Liver (tissue), 9 donors: ENCODE data around the gene ANAPC4. TPM values are rescaled to one million over a fixed set of nuclear protein-coding genes. Genes with fewer than 3 reads are reported as not detected.

ENCODE experiments used
- DNase-seq: peaks from one replicate; pipeline ENCODE4 v3.0.0-alpha.2; 2017; ENCODE audit warnings: low spot score
- H3K27ac ChIP-seq, 2 donors: one replicate each; pipeline ENCODE4 v1.7.0; 2013; ENCODE audit warnings: inconsistent platforms in 2 of 2, low read length in 2 of 2, control low read depth in 1 of 2, low read depth in 1 of 2, mild to moderate bottlenecking in 1 of 2
- H3K27me3 ChIP-seq, 4 donors: one replicate each; pipeline versions ENCODE4 v1.6.1 to v1.7.0; 2013; ENCODE audit warnings: low read length in 3 of 4, inconsistent platforms in 1 of 4, mild to moderate bottlenecking in 1 of 4, moderate library complexity in 1 of 4; ENCODE audit not compliant: control insufficient read depth in 4 of 4, insufficient read depth in 4 of 4
- H3K36me3 ChIP-seq, 4 donors: one replicate each; pipeline versions ENCODE4 v1.6.1 to v1.7.0; 2013; ENCODE audit warnings: low read length in 3 of 4, mild to moderate bottlenecking in 3 of 4, low read depth in 1 of 4, moderate library complexity in 1 of 4; ENCODE audit not compliant: control insufficient read depth in 4 of 4, insufficient read depth in 3 of 4
- H3K4me1 ChIP-seq, 4 donors: one replicate each; pipeline versions ENCODE4 v1.6.1 to v1.7.0; 2013; ENCODE audit warnings: low read length in 3 of 4, mild to moderate bottlenecking in 3 of 4, moderate library complexity in 1 of 4; ENCODE audit not compliant: control insufficient read depth in 4 of 4, insufficient read depth in 4 of 4
- H3K4me3 ChIP-seq, 3 donors: one replicate each; pipeline versions ENCODE4 v1.6.1 to v1.7.0; 2013; ENCODE audit warnings: low read length in 3 of 3, control low read depth in 1 of 3, low read depth in 1 of 3, mild to moderate bottlenecking in 1 of 3
- H3K9ac ChIP-seq, 2 donors: one replicate each; pipeline ENCODE4 v1.7.0; 2013; ENCODE audit warnings: low read length in 2 of 2, mild to moderate bottlenecking in 2 of 2, moderate library complexity in 2 of 2, control low read depth in 1 of 2, low read depth in 1 of 2
- H3K9me3 ChIP-seq, 4 donors: one replicate each; pipeline versions ENCODE4 v1.6.1 to v1.7.0; 2013; ENCODE audit warnings: low read length in 3 of 4; ENCODE audit not compliant: control insufficient read depth in 4 of 4
- ATF3 ChIP-seq: IDR thresholded peaks from 2 replicates; pipeline ENCODE4 v1.6.1; 2016; ENCODE audit warnings: antibody characterized with exemption
- CTCF ChIP-seq: fragments of 150-350 bp; IDR thresholded peaks from 2 replicates; pipeline ENCODE4 v1.5.1; 2017; ENCODE audit warnings: improper control_type of control experiment, low read depth, low read length; ENCODE audit not compliant: missing input control
- EGR1 ChIP-seq, 2 donors: IDR thresholded peaks; 2 replicates each; pipeline ENCODE4 v1.6.1; 2016 to 2018; ENCODE audit warnings: antibody characterized with exemption in 2 of 2, low read depth in 2 of 2
- FOXA1 ChIP-seq: IDR thresholded peaks from 2 replicates; pipeline ENCODE4 v1.6.1; 2016; ENCODE audit warnings: antibody characterized with exemption
- FOXA2 ChIP-seq: IDR thresholded peaks from 2 replicates; pipeline ENCODE4 v1.6.1; 2016; ENCODE audit warnings: antibody characterized with exemption
- GABPA ChIP-seq, 2 donors: IDR thresholded peaks in 1 of 2; conservative IDR thresholded peaks in 1 of 2; 2 replicates each; pipeline ENCODE4 v1.6.1; 2016; ENCODE audit warnings: antibody characterized with exemption in 2 of 2, mild to moderate bottlenecking in 1 of 2, moderate library complexity in 1 of 2
- HNF4A ChIP-seq, 2 donors: conservative IDR thresholded peaks; 2 replicates each; pipeline ENCODE4 v1.6.1; 2016; ENCODE audit warnings: antibody characterized with exemption in 2 of 2, mild to moderate bottlenecking in 2 of 2
- HNF4G ChIP-seq: IDR thresholded peaks from 2 replicates; pipeline ENCODE4 v1.6.1; 2016; ENCODE audit warnings: antibody characterized with exemption
- JUND ChIP-seq, 2 donors: IDR thresholded peaks; 2 replicates each; pipeline ENCODE4 v1.6.1; 2016; ENCODE audit warnings: antibody characterized with exemption in 2 of 2
- MAX ChIP-seq: IDR thresholded peaks from 2 replicates; pipeline ENCODE4 v1.6.1; 2016; ENCODE audit warnings: antibody characterized with exemption
- NR2F2 ChIP-seq: IDR thresholded peaks from 2 replicates; pipeline ENCODE4 v1.6.1; 2016; ENCODE audit warnings: antibody characterized with exemption
- RAD21 ChIP-seq, 2 donors: IDR thresholded peaks; 2 replicates each; pipeline ENCODE4 v1.6.1; 2016; ENCODE audit warnings: antibody characterized with exemption in 2 of 2, mild to moderate bottlenecking in 2 of 2
- REST ChIP-seq: IDR thresholded peaks from 2 replicates; pipeline ENCODE4 v1.6.1; 2016; ENCODE audit warnings: antibody characterized with exemption, mild to moderate bottlenecking
- RXRA ChIP-seq, 2 donors: IDR thresholded peaks; 2 replicates each; pipeline ENCODE4 v1.6.1; 2017 to 2018; ENCODE audit warnings: antibody characterized with exemption in 2 of 2, mild to moderate bottlenecking in 1 of 2
- SP1 ChIP-seq: IDR thresholded peaks from 2 replicates; pipeline ENCODE4 v1.6.1; 2018; ENCODE audit warnings: antibody characterized with exemption, mild to moderate bottlenecking
- TAF1 ChIP-seq: conservative IDR thresholded peaks from 2 replicates; pipeline ENCODE4 v1.6.1; 2016; ENCODE audit warnings: antibody characterized with exemption, mild to moderate bottlenecking
- YY1 ChIP-seq: IDR thresholded peaks from 2 replicates; pipeline ENCODE4 v1.6.1; 2016; ENCODE audit warnings: antibody characterized with exemption, mild to moderate bottlenecking
- ZBTB33 ChIP-seq: IDR thresholded peaks from 2 replicates; pipeline ENCODE4 v1.6.1; 2016; ENCODE audit warnings: antibody characterized with exemption
- WGBS: extraction: QIAGEN DNeasy Blood & Tissue Kit; methylation state at CpG from one replicate; pipeline ENCODE4 v1.1.7; 2013; 5-methylcytosine and 5-hydroxymethylcytosine counted together
- polyA plus RNA-seq, 2 donors: library from polyadenylated mRNA; stranded (reverse) in 1 of 2; unstranded in 1 of 2; fragments of 200-250 nt in 1 of 2; fragments of >200 nt in 1 of 2; fragmentation: Nextera tagmentation in 1 of 2; extraction: Ambion mirVana in 1 of 2; gene quantifications; one replicate each; pipeline versions ENCODE4 v1.2.1 to v1.2.3, GENCODE V29; 2013 to 2015
- total RNA-seq, 2 donors: library from RNA; depleted of rRNA; stranded (reverse); fragments of >200 nt; gene quantifications; one replicate each; pipeline ENCODE4 v1.2.3, GENCODE V29; 2014
- donor health status: healthy.
- donor health status: healthy.
- donor health status: healthy.
- donor health status: healthy.
- donor health status: healthy.

ANAPC4 gene
- total and polyA plus RNA-seq, 4 donors: 5.7 to 17.3 (median 11.0) TPM

GRCh38 chr4:25386926-25387325, 9.9 kb downstream of the ANAPC4 start:
- WGBS: 96% methylated on average over 2 of the region's 2 CpGs

GRCh38 chr4:25397305-25397704, 20.2 kb downstream of the ANAPC4 start:
- no peaks in the 10 kb centered on the region for H3K4me1 ChIP-seq
- no peaks in the 10 kb centered on the region for H3K27me3 ChIP-seq
- DNase-seq: no peak
- 98% methylated on average over 3 of the region's 3 CpGs for WGBS
- H3K36me3 ChIP-seq: peaks cover 8 to 58% (median 49%) of the 10 kb centered on the region in 4 donors
- TF ChIP-seq FOXA2 (no peak), FOXA1 (no peak), ATF3 (no peak), SP1 (no peak), MAX (no peak), NR2F2 (no peak), JUND (IDR thresholded peaks at IDR 0.05) (no peak), RAD21 (IDR thresholded peaks at IDR 0.05) (no peak), TAF1 (no peak), HNF4A (conservative IDR thresholded peaks at IDR 0.05) (no peak), RXRA (IDR thresholded peaks at IDR 0.05) (no peak), ZBTB33 (no peak), REST (no peak), EGR1 (IDR thresholded peaks at IDR 0.05; ENCODE audit: low read depth in 2 of 2) (no peak), GABPA (IDR thresholded peaks at IDR 0.05 in 1 of 2, conservative IDR thresholded peaks at IDR 0.05 in 1 of 2) (no peak), CTCF (no peak), YY1 (no peak), HNF4G (no peak)
- H3K9me3 ChIP-seq: no peaks in the 10 kb centered on the region
- H3K27ac ChIP-seq: no peak overlapping the region
- H3K9ac ChIP-seq: no peak overlapping the region
- H3K4me3 ChIP-seq: no peak overlapping the region

More at GRCh38 chr4:25386926-25387325, 9.9 kb downstream of the ANAPC4 start:
- Histone ChIP-seq H3K4me3 (no peak overlapping the region), H3K27me3 (no peaks in the 10 kb centered on the region), H3K36me3 (peaks cover 7 to 38% (median 19%) of the 10 kb centered on the region in 4 donors), H3K9me3 (no peaks in the 10 kb centered on the region), H3K4me1 (no peaks in the 10 kb centered on the region), H3K27ac (no peak overlapping the region), H3K9ac (no peak overlapping the region)
- peak; percentile 25 for TF ChIP-seq REST
- TF ChIP-seq HNF4A (conservative IDR thresholded peaks at IDR 0.05): no peak
- DNase-seq: no peak
